AG09309 (cell line): ENCODE results near the gene ZNF544.
"Not testable (repeated sequence)": the region's sequence is repeated elsewhere in the genome, so short reads cannot be mapped to it uniquely, and the experiment has no call there.

Source experiments
- DNase-seq: peaks from one replicate; pipeline ENCODE4 v3.0.0-alpha.2; 2010; ENCODE audit warnings: low read depth
- H3K4me3 ChIP-seq: 2 replicates; pipeline ENCODE4 v1.5.1; 2011; ENCODE audit warnings: mild to moderate bottlenecking, low read depth, low read length, moderate library complexity; ENCODE audit not compliant: control insufficient read depth
- TF ChIP-seq, protein P1 (sequence below): IDR thresholded peaks from 2 replicates; pipeline ENCODE4 v1.5.1; 2011; ENCODE audit warnings: mild to moderate bottlenecking, low read depth, low read length, inconsistent platforms; ENCODE audit not compliant: insufficient read depth, control insufficient read depth; ENCODE audit errors: missing control alignments

Gene ZNF544

DNA sequence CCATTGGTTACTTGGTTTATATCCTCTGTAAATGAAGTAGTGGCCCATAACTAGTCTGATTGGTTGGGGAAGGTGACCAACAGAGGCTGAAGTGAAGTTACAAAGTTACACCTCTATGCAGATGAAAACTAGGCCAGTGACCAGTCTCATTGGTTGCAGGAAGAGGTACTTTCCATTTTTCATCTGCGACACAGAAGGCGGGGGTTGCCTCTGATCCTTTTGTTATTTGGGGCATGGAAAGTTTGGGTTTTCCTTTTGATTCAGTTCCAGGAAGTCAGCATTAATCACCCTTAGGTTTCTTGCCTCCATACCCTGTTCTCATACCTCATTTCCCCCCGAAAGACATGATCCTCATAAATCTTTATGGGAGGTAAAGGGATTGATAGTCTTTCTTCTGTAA is 20.2 kb downstream of the ZNF544 start:
- no peak for DNase-seq
- TF ChIP-seq, protein P1, sequence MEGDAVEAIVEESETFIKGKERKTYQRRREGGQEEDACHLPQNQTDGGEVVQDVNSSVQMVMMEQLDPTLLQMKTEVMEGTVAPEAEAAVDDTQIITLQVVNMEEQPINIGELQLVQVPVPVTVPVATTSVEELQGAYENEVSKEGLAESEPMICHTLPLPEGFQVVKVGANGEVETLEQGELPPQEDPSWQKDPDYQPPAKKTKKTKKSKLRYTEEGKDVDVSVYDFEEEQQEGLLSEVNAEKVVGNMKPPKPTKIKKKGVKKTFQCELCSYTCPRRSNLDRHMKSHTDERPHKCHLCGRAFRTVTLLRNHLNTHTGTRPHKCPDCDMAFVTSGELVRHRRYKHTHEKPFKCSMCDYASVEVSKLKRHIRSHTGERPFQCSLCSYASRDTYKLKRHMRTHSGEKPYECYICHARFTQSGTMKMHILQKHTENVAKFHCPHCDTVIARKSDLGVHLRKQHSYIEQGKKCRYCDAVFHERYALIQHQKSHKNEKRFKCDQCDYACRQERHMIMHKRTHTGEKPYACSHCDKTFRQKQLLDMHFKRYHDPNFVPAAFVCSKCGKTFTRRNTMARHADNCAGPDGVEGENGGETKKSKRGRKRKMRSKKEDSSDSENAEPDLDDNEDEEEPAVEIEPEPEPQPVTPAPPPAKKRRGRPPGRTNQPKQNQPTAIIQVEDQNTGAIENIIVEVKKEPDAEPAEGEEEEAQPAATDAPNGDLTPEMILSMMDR, result no peak
- H3K4me3 ChIP-seq, result no peak overlapping the region

DNA sequence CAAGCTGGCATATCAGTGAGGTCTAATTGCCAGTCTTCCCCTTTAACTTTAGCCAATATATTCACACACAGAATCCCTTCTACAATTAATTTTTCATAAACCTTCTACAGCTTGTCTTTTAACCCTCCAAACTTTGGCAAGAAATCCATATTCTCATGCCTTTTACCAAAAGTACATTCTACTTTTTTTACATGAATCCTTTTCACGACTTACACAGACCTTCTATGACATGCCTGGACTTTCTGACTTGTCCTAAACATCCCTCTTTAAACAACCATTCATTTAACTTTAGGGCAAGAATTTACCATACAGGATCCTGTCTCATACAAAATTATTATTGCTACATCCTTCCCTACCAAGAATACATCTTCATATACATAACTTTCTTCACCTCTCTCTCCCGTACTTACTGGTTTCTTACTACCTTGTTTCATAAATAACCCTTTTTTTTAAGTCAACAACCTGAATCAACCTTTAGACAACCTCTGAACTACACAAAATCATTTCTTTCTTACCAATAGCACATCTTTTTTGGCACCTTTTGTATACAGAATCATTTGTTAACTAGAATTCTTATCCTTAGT is 23.5 kb downstream of the ZNF544 start:
- no peak overlapping the region for H3K4me3 ChIP-seq
- TF ChIP-seq, protein P1, result no peak
- DNase-seq, result no peak

DNA sequence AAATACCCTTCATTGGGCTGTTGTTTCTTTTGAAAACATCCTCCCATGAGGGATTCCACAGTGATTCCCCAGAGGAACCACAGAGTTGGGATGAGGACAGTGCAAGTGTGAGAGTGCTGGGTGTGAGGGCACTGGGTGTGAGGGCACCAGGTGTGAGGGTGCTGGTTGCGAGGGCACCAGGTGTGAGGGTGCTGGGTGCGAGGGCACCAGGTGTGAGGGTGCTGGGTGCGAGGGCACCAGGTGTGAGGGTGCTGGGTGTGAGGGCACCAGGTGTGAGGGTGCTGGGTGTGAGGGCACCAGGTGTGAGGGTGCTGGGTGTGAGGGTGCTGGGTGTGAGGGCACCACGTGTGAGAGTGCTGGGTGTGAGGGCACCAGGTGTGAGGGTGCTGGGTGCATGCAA is 29.5 kb downstream of the ZNF544 start:
- not testable (repeated sequence) for DNase-seq, H3K4me3 ChIP-seq

DNA sequence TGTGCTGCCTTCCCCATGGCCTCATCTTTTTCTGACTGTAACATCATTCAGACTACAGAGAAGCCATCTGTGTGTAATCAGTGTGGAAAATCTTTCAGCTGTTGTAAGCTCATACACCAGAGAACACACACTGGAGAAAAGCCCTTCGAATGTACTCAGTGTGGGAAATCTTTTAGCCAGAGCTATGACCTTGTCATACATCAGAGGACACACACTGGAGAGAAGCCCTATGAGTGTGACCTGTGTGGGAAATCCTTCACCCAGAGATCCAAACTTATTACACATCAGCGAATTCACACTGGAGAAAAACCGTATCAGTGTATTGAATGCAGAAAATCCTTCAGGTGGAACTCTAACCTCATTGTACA is 32.9 kb downstream of the ZNF544 start:
- DNase-seq, result no peak
- no peak overlapping the region for H3K4me3 ChIP-seq
- TF ChIP-seq, protein P1, result no peak

DNA sequence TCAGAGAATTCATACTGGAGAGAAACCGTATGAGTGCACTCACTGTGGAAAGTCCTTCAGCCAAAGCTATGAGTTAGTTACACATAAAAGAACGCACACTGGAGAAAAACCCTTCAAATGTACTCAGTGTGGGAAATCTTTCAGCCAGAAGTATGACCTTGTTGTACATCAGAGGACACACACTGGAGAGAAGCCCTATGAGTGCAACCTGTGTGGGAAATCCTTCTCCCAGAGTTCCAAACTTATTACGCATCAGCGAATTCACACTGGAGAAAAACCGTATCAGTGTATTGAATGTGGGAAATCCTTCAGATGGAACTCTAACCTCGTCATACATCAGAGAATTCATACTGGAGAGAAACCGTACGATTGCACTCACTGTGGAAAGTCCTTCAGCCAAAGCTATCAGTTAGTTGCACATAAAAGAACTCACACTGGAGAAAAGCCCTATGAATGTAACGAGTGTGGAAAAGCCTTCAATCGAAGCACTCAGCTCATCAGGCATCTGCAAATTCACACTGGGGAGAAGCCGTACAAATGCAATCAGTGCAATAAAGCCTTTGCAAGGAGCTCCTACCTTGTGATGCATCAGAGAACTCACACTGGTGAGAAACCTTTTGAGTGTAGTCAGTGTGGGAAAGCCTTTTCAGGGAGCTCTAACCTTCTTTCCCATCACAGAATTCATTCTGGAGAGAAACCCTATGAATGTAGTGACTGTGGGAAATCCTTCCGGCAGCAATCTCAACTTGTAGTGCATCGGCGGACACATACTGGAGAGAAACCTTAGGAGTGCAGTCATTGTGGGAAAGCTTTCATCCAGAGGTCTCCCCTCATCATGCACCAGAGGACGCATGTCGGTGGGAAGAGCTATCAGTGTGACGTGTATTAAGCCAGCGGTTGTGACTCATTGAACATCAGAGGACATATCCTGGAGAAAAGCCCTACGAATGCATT is 33.5 kb downstream of the ZNF544 start:
- no peak overlapping the region for H3K4me3 ChIP-seq
- DNase-seq, result no peak

DNA sequence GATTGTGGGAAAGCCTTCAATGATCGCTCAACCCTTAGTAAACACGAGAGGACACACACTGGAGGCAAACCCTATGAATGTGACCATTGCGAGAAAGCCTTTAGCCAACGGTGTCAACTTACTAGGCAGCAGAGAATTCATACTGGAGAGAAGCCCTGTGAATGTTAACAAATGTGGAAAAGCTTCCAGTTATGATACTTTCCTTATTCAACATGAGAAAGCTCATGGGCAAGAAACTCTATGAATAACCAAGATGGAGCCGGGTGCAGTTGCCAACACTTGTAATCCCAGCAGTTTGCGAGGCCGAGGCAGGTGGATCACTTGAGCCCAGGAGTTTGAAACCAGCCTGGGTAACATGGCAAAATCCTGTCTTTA is 34.2 kb downstream of the ZNF544 start:
- no peak for DNase-seq
- TF ChIP-seq, protein P1, result no peak
- no peak overlapping the region for H3K4me3 ChIP-seq

More for the DNA sequence above, 33.5 kb downstream of the ZNF544 start:
- TF ChIP-seq, protein P1, result no peak

DNA sequence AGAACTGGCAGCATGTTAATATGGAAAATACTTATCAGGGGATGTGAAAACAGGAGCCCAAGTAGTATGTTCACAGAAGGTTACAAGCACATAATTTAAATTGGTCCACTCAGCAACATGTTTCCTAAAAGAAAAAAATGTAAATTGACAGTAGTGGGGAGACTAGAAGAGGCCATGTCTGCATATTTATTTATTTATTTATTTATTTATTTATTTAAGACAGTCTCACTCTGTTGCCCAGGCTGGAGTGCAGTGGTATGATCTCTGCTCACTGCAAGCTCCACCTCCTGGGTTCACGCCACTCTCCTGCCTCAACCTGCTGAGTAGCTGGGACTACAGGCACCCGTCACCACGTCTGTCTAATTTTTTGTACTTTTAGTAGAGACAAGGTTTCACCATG is 36.4 kb downstream of the ZNF544 start:
- DNase-seq, result no peak
- TF ChIP-seq, protein P1, result no peak
- no peak overlapping the region for H3K4me3 ChIP-seq
